OCI-LY1 (cell line): ENCODE results near the gene TMEM33.

Experiments
- H2AFZ ChIP-seq: fragments of 200-600 bp; sonication (generic), shearing (Covaris generic); 2 replicates; pipeline ENCODE4 v1.6.0; 2014; ENCODE audit warnings: antibody characterized with exemption, mild to moderate bottlenecking, low read length
- H3F3A ChIP-seq: fragments of 200-600 bp; sonication (generic), shearing (Covaris generic); 2 replicates; pipeline ENCODE4 v1.6.0; 2014; ENCODE audit warnings: mild to moderate bottlenecking, antibody characterized with exemption, low read length, moderate library complexity; ENCODE audit not compliant: insufficient read depth
- H3K27ac ChIP-seq: fragments of 200-600 bp; sonication (generic); 2 replicates; pipeline ENCODE4 v1.5.1; 2014; ENCODE audit warnings: low read length, mixed run types, mild to moderate bottlenecking, low read depth; ENCODE audit not compliant: poor library complexity, severe bottlenecking
- H3K27me3 ChIP-seq: fragments of 200-600 bp; sonication (generic); 2 replicates; pipeline ENCODE4 v1.6.0; 2014; ENCODE audit warnings: antibody characterized with exemption, mild to moderate bottlenecking, low read length, moderate library complexity; ENCODE audit not compliant: insufficient read depth
- H3K36me3 ChIP-seq: fragments of 200-600 bp; sonication (generic); 2 replicates; pipeline ENCODE4 v1.6.1; 2014; ENCODE audit warnings: mild to moderate bottlenecking, antibody characterized with exemption, low read length, moderate library complexity, mixed read lengths; ENCODE audit not compliant: insufficient read depth
- H3K4me1 ChIP-seq: fragments of 200-600 bp; sonication (generic); 2 replicates; pipeline ENCODE4 v1.5.1; 2014; ENCODE audit warnings: mild to moderate bottlenecking, low read length, moderate library complexity; ENCODE audit not compliant: insufficient read depth, severe bottlenecking
- H3K4me2 ChIP-seq: fragments of 200-600 bp; sonication (generic), shearing (Covaris generic); 2 replicates; pipeline ENCODE4 v1.6.1; 2014; ENCODE audit warnings: low read length
- H3K4me3 ChIP-seq: fragments of 200-600 bp; sonication (generic); 2 replicates; pipeline ENCODE4 v1.5.1; 2014; ENCODE audit warnings: low read length, low read depth, mild to moderate bottlenecking, mixed read lengths; ENCODE audit not compliant: poor library complexity, severe bottlenecking
- H3K79me2 ChIP-seq: fragments of 200-600 bp; shearing (Covaris generic); 2 replicates; pipeline ENCODE4 v1.6.1; 2016; ENCODE audit warnings: mixed run types, low read length, mixed read lengths; ENCODE audit not compliant: insufficient read depth
- H3K9ac ChIP-seq: fragments of 200-600 bp; sonication (generic), shearing (Covaris generic); 2 replicates; pipeline ENCODE4 v1.6.1; 2014; ENCODE audit warnings: mild to moderate bottlenecking, low read length, mixed read lengths
- H3K9me2 ChIP-seq: fragments of 200-600 bp; sonication (generic), shearing (Covaris generic); 2 replicates; pipeline ENCODE4 v1.6.1; 2014; ENCODE audit warnings: low read depth, mild to moderate bottlenecking, low read length, mixed read lengths
- H3K9me3 ChIP-seq: fragments of 200-600 bp; shearing (Covaris generic); 2 replicates; pipeline ENCODE4 v1.6.1; 2014; ENCODE audit warnings: low read length, mixed read lengths
- H4K20me1 ChIP-seq: fragments of 200-600 bp; sonication (generic), shearing (Covaris generic); 2 replicates; pipeline ENCODE4 v1.6.0; 2016; ENCODE audit warnings: mild to moderate bottlenecking, low read length; ENCODE audit not compliant: insufficient read depth
- EZH2 ChIP-seq: fragments of 200-600 bp; sonication (generic), shearing (Covaris generic); IDR thresholded peaks from 2 replicates; pipeline ENCODE4 v1.8.0; 2017; ENCODE audit warnings: borderline replicate concordance, mixed run types, mild to moderate bottlenecking, antibody characterized with exemption, low read length, moderate library complexity, mixed read lengths
- TF ChIP-seq, protein P1 (sequence below): fragments of 200-600 bp; sonication (generic), shearing (Covaris generic); IDR thresholded peaks from 2 replicates; pipeline ENCODE4 v1.5.1; 2017; ENCODE audit warnings: mild to moderate bottlenecking, antibody characterized with exemption, low read length, moderate library complexity, mixed read lengths

TMEM33 gene

DNA sequence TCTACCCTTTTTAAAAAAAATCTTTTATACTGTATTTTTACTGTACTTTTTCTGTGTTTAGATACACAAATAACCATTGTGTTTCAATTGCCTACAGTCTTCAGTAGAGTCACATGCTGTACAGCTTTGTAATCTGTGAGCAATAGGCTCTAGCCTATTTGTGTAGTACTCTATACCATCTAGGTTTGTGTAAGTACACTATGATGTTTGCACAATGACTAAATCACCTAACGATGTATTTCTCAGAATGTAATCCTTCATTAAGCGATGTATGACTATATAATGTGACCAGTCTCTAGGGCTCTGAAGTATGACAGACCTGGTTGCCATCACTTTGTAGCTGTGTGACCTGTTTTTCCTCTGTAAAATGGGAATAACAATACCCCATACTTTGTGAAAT is 32.2 kb downstream of the TMEM33 start:
- Histone ChIP-seq H3F3A (no peaks in the 10 kb centered on the region; the same call in 1 of the 2 replicates), H3K9me2 (no peaks in the 10 kb centered on the region), H3K27me3 (no peaks in the 10 kb centered on the region), H3K4me1 (no peaks in the 10 kb centered on the region), H3K4me3 (no peak overlapping the region), H2AFZ (no peak overlapping the region), H3K9me3 (no peaks in the 10 kb centered on the region), H4K20me1 (no peaks in the 10 kb centered on the region), H3K9ac (no peak overlapping the region), H3K36me3 (no peaks in the 10 kb centered on the region), H3K79me2 (no peaks in the 10 kb centered on the region), H3K27ac (no peak overlapping the region), H3K4me2 (no peak overlapping the region)
- TF ChIP-seq, protein P1, sequence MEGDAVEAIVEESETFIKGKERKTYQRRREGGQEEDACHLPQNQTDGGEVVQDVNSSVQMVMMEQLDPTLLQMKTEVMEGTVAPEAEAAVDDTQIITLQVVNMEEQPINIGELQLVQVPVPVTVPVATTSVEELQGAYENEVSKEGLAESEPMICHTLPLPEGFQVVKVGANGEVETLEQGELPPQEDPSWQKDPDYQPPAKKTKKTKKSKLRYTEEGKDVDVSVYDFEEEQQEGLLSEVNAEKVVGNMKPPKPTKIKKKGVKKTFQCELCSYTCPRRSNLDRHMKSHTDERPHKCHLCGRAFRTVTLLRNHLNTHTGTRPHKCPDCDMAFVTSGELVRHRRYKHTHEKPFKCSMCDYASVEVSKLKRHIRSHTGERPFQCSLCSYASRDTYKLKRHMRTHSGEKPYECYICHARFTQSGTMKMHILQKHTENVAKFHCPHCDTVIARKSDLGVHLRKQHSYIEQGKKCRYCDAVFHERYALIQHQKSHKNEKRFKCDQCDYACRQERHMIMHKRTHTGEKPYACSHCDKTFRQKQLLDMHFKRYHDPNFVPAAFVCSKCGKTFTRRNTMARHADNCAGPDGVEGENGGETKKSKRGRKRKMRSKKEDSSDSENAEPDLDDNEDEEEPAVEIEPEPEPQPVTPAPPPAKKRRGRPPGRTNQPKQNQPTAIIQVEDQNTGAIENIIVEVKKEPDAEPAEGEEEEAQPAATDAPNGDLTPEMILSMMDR = no peak
- no peak for TF ChIP-seq EZH2

DNA sequence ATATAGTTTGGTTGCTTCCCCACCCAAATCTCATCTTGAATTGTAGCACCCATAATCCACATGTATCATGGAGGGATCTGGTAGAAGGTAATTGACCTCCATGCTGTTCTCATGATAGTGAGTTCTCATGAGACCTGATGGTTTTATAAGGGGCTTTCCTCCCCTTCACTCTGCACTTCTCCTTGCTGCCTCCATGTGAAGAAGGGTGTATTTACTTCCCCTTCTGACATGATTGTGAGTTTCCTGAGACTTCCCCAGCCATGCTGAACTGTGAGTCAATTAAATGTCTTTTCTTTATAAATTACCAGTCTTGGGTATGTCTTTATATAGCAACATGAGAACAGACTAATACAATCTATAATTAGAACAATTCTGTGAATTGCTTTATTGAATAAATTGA is 34.4 kb downstream of the TMEM33 start:
- no peak overlapping the region for H3K9ac ChIP-seq
- no peak overlapping the region for H3K27ac ChIP-seq

DNA sequence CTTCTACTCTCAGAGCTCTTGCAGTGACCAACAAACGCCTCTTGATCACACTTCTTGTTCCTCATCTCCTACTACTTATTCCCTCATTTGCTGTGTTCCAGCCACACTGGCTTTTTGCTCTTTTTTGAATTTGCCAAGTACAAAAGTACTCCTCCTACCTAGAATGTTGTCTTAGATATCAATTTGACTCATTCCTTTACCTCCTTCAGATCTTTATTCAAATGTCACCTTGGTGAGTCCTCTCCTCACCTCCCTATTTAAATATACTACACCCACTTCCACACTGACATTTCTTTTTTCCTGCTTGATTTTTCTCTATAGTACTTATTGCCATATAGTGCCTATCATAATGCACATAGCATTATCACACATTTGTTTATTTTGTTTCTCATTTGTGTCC is 40.1 kb downstream of the TMEM33 start:
- H4K20me1 ChIP-seq = no peaks in the 10 kb centered on the region
- no peaks in the 10 kb centered on the region for H3K4me1 ChIP-seq
- TF ChIP-seq, protein P1 = no peak
- no peak for TF ChIP-seq EZH2
- no peaks in the 10 kb centered on the region for H3K79me2 ChIP-seq
- no peaks in the 10 kb centered on the region for H3F3A ChIP-seq
- H3K36me3 ChIP-seq = no peaks in the 10 kb centered on the region
- H3K9me2 ChIP-seq = no peaks in the 10 kb centered on the region
- no peak overlapping the region for H3K4me2 ChIP-seq
- no peak overlapping the region for H3K4me3 ChIP-seq
- H3K27ac ChIP-seq = no peak overlapping the region
- no peak overlapping the region for H2AFZ ChIP-seq
- no peak overlapping the region for H3K9ac ChIP-seq
- no peaks in the 10 kb centered on the region for H3K27me3 ChIP-seq
- H3K9me3 ChIP-seq = no peaks in the 10 kb centered on the region

More for the DNA sequence above, 34.4 kb downstream of the TMEM33 start:
- Histone ChIP-seq H3K4me1 (no peaks in the 10 kb centered on the region), H3K4me3 (no peak overlapping the region), H3K4me2 (no peak overlapping the region), H4K20me1 (no peaks in the 10 kb centered on the region), H3K9me3 (no peaks in the 10 kb centered on the region), H3F3A (no peaks in the 10 kb centered on the region), H3K9me2 (no peaks in the 10 kb centered on the region), H3K36me3 (no peaks in the 10 kb centered on the region), H2AFZ (no peak overlapping the region), H3K79me2 (no peaks in the 10 kb centered on the region), H3K27me3 (no peaks in the 10 kb centered on the region)
- TF ChIP-seq, protein P1 = no peak
- TF ChIP-seq EZH2 = no peak
